ENCODE data around the gene SEPTIN10. TPM values are rescaled to one million over a fixed set of nuclear protein-coding genes. Genes with fewer than 3 reads are reported as not detected.

The SEPTIN10 gene
- total and polyA plus RNA-seq, 2 donors (not counting 1 experiment from before 2014, with no cell fraction given) = 0.28 TPM; not detected in 1

DNA sequence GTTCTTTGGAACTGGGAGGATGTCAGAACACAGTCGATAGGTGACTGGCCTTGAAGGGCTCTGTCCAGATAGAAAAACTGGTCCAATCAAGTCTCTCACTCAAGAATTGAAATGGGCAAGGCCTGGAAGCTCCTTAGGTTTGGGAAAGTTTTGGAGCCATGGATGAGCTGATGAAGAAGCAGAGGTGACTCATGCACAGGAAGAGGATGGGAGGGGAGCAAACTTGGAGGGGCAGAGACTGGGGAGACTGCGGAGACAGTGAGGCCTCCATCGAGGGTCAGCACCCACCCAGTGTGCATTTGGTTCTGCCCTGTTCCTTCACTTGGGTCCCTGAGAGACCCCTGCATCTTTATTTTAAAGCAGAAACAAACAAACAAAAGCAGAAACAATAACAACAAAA lies 41.5 kb upstream of the SEPTIN10 start:
- no peaks in the 10 kb centered on the region for H3K4me1 ChIP-seq (ENCODE audit: control insufficient read depth in 2 of 2, insufficient read depth in 2 of 2, low read length in 2 of 2)
- intact Hi-C loops (cut with micrococcal nuclease) = no loop called here
- ATAC-seq (ENCODE audit: low read depth) (no peak), DNase-seq (no peak)
- no peaks in the 10 kb centered on the region for H3K79me2 ChIP-seq (ENCODE audit: control insufficient read depth, insufficient read depth, low read length)
- TF ChIP-seq, protein P1, sequence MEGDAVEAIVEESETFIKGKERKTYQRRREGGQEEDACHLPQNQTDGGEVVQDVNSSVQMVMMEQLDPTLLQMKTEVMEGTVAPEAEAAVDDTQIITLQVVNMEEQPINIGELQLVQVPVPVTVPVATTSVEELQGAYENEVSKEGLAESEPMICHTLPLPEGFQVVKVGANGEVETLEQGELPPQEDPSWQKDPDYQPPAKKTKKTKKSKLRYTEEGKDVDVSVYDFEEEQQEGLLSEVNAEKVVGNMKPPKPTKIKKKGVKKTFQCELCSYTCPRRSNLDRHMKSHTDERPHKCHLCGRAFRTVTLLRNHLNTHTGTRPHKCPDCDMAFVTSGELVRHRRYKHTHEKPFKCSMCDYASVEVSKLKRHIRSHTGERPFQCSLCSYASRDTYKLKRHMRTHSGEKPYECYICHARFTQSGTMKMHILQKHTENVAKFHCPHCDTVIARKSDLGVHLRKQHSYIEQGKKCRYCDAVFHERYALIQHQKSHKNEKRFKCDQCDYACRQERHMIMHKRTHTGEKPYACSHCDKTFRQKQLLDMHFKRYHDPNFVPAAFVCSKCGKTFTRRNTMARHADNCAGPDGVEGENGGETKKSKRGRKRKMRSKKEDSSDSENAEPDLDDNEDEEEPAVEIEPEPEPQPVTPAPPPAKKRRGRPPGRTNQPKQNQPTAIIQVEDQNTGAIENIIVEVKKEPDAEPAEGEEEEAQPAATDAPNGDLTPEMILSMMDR (IDR thresholded peaks at IDR 0.05) = no peak
- TF ChIP-seq EZH2 (IDR thresholded peaks at IDR 0.05; ENCODE audit: borderline replicate concordance, insufficient read depth, low read depth, low read length, poor library complexity, severe bottlenecking) = no peak
- ChIA-PET POLR2A (no interaction called here), CTCF (no interaction called here)
- Mint-ChIP-seq H3K4me1 (no peaks in the 10 kb centered on the region), H3K9me3 (ENCODE audit: insufficient read depth) (no peaks in the 10 kb centered on the region), H3K4me3 (no peak overlapping the region), H3K27me3 (peaks cover 7% of the 10 kb centered on the region), H3K27ac (no peak overlapping the region)
- no peaks in the 10 kb centered on the region for H3K9me3 ChIP-seq (ENCODE audit: control extremely low read depth in 1 of 3, control insufficient read depth in 2 of 3, insufficient read depth in 1 of 3, low read length in 2 of 3)
- WGBS (ENCODE audit: insufficient coverage) = 93% methylated on average over 3 of the region's 3 CpGs
- H2AFZ ChIP-seq (ENCODE audit: insufficient read depth, low read depth, low read length, poor library complexity, severe bottlenecking) = no peak overlapping the region
- H3K27me3 ChIP-seq (replicated peaks in 1 of 4; ENCODE audit: control extremely low read depth in 1 of 4, control insufficient read depth in 3 of 4, insufficient read depth in 4 of 4, low read length in 3 of 4) = no peaks in the 10 kb centered on the region
- no peak overlapping the region for H3K4me3 ChIP-seq (ENCODE audit: control extremely low read depth in 1 of 5, extremely low read depth in 1 of 5, insufficient read depth in 1 of 5, low read depth in 2 of 5, low read length in 4 of 5)
- no peak overlapping the region for H3K4me2 ChIP-seq (replicated peaks; ENCODE audit: low read depth, low read length, poor library complexity, severe bottlenecking)
- no peak overlapping the region for H3K9ac ChIP-seq (ENCODE audit: low read length)
- no peaks in the 10 kb centered on the region for H4K20me1 ChIP-seq (ENCODE audit: control insufficient read depth, insufficient read depth, low read length, poor library complexity, severe bottlenecking)
- H3K27ac ChIP-seq (ENCODE audit: low read length in 2 of 2) = no peak overlapping the region
- H3K36me3 ChIP-seq (replicated peaks in 1 of 2; ENCODE audit: control extremely low read depth in 1 of 2, control insufficient read depth in 1 of 2, extremely low read depth in 1 of 2, insufficient read depth in 2 of 2, low read length in 1 of 2) = no peaks in the 10 kb centered on the region

DNA sequence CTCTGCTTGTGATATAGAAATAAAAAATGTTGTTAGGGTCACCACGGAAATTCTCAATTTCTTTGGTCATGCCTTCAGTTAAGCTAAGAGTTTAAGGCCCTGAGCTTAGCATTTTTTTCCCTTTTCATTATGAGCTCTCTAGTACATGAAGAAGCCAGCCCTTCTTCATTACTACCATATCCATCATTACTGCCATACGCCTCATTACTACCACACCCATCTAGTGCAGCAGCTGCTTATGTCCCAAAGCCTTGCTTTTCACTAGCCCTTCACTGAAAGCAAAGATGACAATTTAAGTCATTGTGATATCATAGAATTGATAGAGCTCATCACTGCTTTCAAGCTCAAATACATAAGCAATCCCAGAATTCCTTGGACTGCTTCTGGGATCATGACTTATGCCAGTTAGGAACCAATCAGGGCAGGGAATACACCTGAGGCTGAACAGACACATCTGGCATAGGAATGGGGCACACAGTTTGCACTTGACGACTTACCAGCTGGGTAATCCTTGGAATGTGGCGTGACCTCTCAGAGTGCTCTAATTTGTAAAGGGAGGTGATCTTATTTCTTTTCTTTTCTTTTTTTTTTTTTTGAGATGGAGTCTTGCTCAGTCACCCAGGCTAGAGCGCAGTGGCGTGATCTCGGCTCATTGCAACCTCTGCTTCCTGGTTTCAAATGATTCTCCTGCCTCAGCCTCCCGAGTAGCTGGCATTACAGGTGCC lies 40.7 kb upstream of the SEPTIN10 start:
- ChIA-PET CTCF (no interaction called here), POLR2A (no interaction called here)
- no peaks in the 10 kb centered on the region for H3K79me2 ChIP-seq (ENCODE audit: control insufficient read depth, insufficient read depth, low read length)
- no peaks in the 10 kb centered on the region for H4K20me1 ChIP-seq (ENCODE audit: control insufficient read depth, insufficient read depth, low read length, poor library complexity, severe bottlenecking)
- Mint-ChIP-seq H3K4me1 (no peaks in the 10 kb centered on the region), H3K27ac (no peak overlapping the region), H3K27me3 (peaks cover 10% of the 10 kb centered on the region), H3K4me3 (no peak overlapping the region), H3K9me3 (ENCODE audit: insufficient read depth) (no peaks in the 10 kb centered on the region)
- H3K9me3 ChIP-seq (ENCODE audit: control extremely low read depth in 1 of 3, control insufficient read depth in 2 of 3, insufficient read depth in 1 of 3, low read length in 2 of 3) = no peaks in the 10 kb centered on the region
- intact Hi-C loops (cut with micrococcal nuclease) = no loop called here
- no peak overlapping the region for H3K27ac ChIP-seq (ENCODE audit: low read length in 2 of 2)
- no peak overlapping the region for H3K9ac ChIP-seq (ENCODE audit: low read length)
- no peaks in the 10 kb centered on the region for H3K27me3 ChIP-seq (replicated peaks in 1 of 4; ENCODE audit: control extremely low read depth in 1 of 4, control insufficient read depth in 3 of 4, insufficient read depth in 4 of 4, low read length in 3 of 4)
- no peaks in the 10 kb centered on the region for H3K36me3 ChIP-seq (replicated peaks in 1 of 2; ENCODE audit: control extremely low read depth in 1 of 2, control insufficient read depth in 1 of 2, extremely low read depth in 1 of 2, insufficient read depth in 2 of 2, low read length in 1 of 2)
- DNase-seq = no peak
- H2AFZ ChIP-seq (ENCODE audit: insufficient read depth, low read depth, low read length, poor library complexity, severe bottlenecking) = no peak overlapping the region
- no peak overlapping the region for H3K4me3 ChIP-seq (ENCODE audit: control extremely low read depth in 1 of 5, extremely low read depth in 1 of 5, insufficient read depth in 1 of 5, low read depth in 2 of 5, low read length in 4 of 5)
- TF ChIP-seq, protein P1 (IDR thresholded peaks at IDR 0.05) = no peak
- no peak for TF ChIP-seq EZH2 (IDR thresholded peaks at IDR 0.05; ENCODE audit: borderline replicate concordance, insufficient read depth, low read depth, low read length, poor library complexity, severe bottlenecking)
- H3K4me2 ChIP-seq (replicated peaks; ENCODE audit: low read depth, low read length, poor library complexity, severe bottlenecking) = no peak overlapping the region
- no peak for ATAC-seq (ENCODE audit: low read depth)
- no CpG with 5 or more reads among the region's 8 CpGs for WGBS (ENCODE audit: insufficient coverage)
- H3K4me1 ChIP-seq (ENCODE audit: control insufficient read depth in 2 of 2, insufficient read depth in 2 of 2, low read length in 2 of 2) = no peaks in the 10 kb centered on the region
